ENCODE measurements around the gene FER. TPM values are rescaled to one million over a fixed set of nuclear protein-coding genes. Genes with fewer than 3 reads are reported as not detected.

The FER gene
- total RNA-seq, 2 donors from 2014 or later = 10.8 to 15.7 TPM

DNA sequence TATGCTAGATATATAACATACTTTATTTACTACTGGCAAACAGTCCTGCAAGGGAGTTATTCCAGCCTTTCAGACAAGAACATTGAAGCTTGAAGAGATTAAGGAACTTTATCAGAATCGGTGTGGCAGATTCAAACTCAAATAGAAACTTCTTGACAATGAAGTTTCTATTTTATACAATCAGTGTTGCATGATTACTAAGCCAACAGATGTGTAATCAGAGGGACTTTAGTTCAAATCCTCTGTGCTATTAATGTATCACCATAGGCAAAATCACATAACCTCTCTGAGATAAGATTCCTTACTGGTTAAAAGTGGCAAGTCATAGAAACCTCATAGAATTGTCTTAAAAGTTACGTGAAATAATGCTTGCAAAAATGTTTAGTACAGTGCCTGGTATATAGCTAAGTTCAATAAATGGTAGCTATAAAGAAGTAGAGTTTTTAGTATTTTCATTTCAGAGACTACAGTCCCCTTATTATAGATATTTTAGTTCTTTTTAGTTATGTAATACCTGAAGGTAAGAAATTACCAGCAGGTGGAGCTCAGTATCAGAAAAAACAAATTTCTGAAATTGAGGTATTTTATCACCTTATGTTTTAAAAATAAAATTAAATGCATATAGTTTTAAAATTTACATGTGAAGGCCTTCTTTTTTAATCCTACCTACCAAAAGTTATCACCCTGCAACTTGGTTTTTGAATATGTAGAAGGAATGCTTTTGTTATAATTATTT, 172.1 kb downstream of the FER start:
- Histone ChIP-seq H3K36me3 (no peaks in the 10 kb centered on the region), H3K9me3 (no peaks in the 10 kb centered on the region), H3K4me1 (no peaks in the 10 kb centered on the region), H3K27me3 (no peaks in the 10 kb centered on the region), H3K9ac (ENCODE audit: low read depth in 2 of 2, low read length in 2 of 2) (no peak overlapping the region), H3K4me3 (no peak overlapping the region), H3K27ac (no peak overlapping the region)
- DNase-seq = no peak
- TF ChIP-seq, protein P1, sequence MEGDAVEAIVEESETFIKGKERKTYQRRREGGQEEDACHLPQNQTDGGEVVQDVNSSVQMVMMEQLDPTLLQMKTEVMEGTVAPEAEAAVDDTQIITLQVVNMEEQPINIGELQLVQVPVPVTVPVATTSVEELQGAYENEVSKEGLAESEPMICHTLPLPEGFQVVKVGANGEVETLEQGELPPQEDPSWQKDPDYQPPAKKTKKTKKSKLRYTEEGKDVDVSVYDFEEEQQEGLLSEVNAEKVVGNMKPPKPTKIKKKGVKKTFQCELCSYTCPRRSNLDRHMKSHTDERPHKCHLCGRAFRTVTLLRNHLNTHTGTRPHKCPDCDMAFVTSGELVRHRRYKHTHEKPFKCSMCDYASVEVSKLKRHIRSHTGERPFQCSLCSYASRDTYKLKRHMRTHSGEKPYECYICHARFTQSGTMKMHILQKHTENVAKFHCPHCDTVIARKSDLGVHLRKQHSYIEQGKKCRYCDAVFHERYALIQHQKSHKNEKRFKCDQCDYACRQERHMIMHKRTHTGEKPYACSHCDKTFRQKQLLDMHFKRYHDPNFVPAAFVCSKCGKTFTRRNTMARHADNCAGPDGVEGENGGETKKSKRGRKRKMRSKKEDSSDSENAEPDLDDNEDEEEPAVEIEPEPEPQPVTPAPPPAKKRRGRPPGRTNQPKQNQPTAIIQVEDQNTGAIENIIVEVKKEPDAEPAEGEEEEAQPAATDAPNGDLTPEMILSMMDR (IDR thresholded peaks at IDR 0.05) = peak; percentile 26
- intact Hi-C loops (cut with DNase I) = loop anchor here (5.0 kb wide), 2 partner anchors 558 to 768 kb away; partner anchors contain the start of gene MAN2A1

DNA sequence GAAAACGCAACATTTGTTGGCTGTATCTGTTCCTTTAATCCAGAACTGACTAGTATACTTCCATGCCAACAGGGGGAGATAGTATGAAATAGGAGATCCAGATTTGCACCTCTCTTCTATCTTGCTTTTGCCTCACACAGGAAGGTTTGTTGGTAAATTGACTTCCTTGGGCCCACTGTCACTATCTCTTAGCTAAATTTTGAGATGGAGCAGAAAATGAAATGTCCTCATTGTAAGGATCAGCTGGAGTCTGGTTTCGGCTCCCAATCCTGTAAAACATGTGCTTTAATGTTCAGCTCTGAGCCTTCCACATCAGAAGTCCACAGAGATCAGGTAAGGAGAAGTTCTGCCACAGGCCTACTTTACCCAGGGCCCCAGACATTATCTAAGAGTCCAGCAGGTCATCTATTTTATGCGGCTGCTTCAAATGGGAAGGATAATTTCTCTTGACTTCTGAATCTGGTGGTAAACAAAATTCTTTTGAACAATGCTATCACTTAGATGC, 176.8 kb downstream of the FER start:
- intact Hi-C loops (cut with DNase I) = loop anchor here (5.0 kb wide), 2 partner anchors 553 to 763 kb away; partner anchors contain the start of gene MAN2A1
- H3K9me3 ChIP-seq = no peaks in the 10 kb centered on the region
- TF ChIP-seq, protein P1 (IDR thresholded peaks at IDR 0.05) = no peak
- H3K9ac ChIP-seq (ENCODE audit: low read depth in 2 of 2, low read length in 2 of 2) = no peak overlapping the region
- H3K4me3 ChIP-seq = no peak overlapping the region
- H3K27me3 ChIP-seq = no peaks in the 10 kb centered on the region
- no peak for DNase-seq
- no peaks in the 10 kb centered on the region for H3K4me1 ChIP-seq
- no peaks in the 10 kb centered on the region for H3K36me3 ChIP-seq
- no peak overlapping the region for H3K27ac ChIP-seq

- no peak overlapping the region for H3K9ac ChIP-seq (ENCODE audit: low read depth in 2 of 2, low read length in 2 of 2)
- DNase-seq = no peak
- no peak overlapping the region for H3K4me3 ChIP-seq
- H3K9me3 ChIP-seq = no peaks in the 10 kb centered on the region
- no peaks in the 10 kb centered on the region for H3K36me3 ChIP-seq
- TF ChIP-seq, protein P1 (IDR thresholded peaks at IDR 0.05) = no peak
- H3K27ac ChIP-seq = no peak overlapping the region
- intact Hi-C loops (cut with DNase I) = no loop called here
- H3K4me1 ChIP-seq = no peaks in the 10 kb centered on the region
- H3K27me3 ChIP-seq = no peaks in the 10 kb centered on the region
Measured at GRCh38 chr5:108925073-108925472, 177.4 kb downstream of the FER start.

DNA sequence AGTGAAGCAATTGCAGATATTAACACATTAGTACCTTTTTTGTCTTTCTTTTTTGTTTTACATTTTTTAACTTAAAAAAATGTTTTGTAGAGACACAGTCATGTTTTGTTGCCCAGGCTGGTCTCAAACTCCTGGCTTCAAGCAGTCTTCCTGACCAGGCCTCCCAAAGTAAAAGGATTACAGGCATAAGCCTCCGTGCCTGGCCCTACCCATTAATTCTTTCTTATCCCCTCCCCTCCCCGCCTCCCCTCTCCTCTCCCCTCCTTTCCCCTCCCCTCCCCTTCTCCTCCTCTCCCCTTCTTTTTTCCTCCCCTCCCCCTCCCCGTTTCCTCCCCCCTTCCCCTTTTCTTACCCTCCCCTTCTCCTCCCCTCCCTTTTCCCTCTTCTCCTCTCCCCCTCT, 182.4 kb downstream of the FER start:
- TF ChIP-seq, protein P1 (IDR thresholded peaks at IDR 0.05) = no peak
- Histone ChIP-seq H3K9ac (ENCODE audit: low read depth in 2 of 2, low read length in 2 of 2) (no peak overlapping the region), H3K4me1 (no peaks in the 10 kb centered on the region), H3K36me3 (no peaks in the 10 kb centered on the region), H3K27me3 (no peaks in the 10 kb centered on the region), H3K27ac (no peak overlapping the region), H3K9me3 (no peaks in the 10 kb centered on the region), H3K4me3 (no peak overlapping the region)
- intact Hi-C loops (cut with DNase I) = no loop called here
- DNase-seq = no peak

DNA sequence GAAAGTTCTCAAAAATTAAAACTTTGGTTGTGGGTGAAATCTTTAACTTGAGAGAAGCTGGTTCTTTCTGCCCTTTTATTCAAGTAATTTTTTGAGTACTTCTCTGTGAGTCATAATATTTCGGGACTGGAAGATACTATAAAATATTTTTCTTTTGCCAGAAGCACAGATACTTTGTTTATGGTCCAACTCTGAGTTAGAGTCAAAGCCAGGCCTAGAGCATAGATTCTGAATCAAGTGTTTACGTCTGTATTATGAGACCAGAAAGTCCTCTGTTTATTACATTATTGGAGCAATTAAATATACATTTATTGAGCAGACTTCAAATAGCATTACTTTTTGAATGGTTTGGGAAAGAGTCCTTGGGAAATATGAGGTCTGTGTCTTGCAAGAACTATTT, 187.9 kb downstream of the FER start:
- Histone ChIP-seq H3K4me1 (no peaks in the 10 kb centered on the region), H3K27me3 (no peaks in the 10 kb centered on the region)
- TF ChIP-seq, protein P1 (IDR thresholded peaks at IDR 0.05) = no peak

More for the DNA sequence above, 187.9 kb downstream of the FER start:
- intact Hi-C loops (cut with DNase I) = no loop called here
- H3K9me3 ChIP-seq = no peaks in the 10 kb centered on the region
- no peak overlapping the region for H3K9ac ChIP-seq (ENCODE audit: low read depth in 2 of 2, low read length in 2 of 2)
- H3K36me3 ChIP-seq = no peaks in the 10 kb centered on the region
- no peak for DNase-seq
- no peak overlapping the region for H3K27ac ChIP-seq
- H3K4me3 ChIP-seq = no peak overlapping the region

Data from colonic mucosa (tissue), 4 donors.